Fibroblast of lung (primary cell): ENCODE data around the gene MIOS.

Source experiments
- EZH2 ChIP-seq: IDR thresholded peaks from 2 replicates; pipeline ENCODE4 v1.5.1; 2012; ENCODE audit warnings: low read length, control low read depth, mild to moderate bottlenecking; ENCODE audit errors: missing control alignments
- TF ChIP-seq, protein P1 (sequence below), 2 donors: IDR thresholded peaks in 1 of 2; conservative IDR thresholded peaks in 1 of 2; 1 replicate in 1 of 2; 2 replicates in 1 of 2; pipeline ENCODE4 v1.5.1; 2011 to 2012; ENCODE audit warnings: low read length in 2 of 2, control low read depth in 1 of 2, inconsistent platforms in 1 of 2, low read depth in 1 of 2, mild to moderate bottlenecking in 1 of 2

DNA sequence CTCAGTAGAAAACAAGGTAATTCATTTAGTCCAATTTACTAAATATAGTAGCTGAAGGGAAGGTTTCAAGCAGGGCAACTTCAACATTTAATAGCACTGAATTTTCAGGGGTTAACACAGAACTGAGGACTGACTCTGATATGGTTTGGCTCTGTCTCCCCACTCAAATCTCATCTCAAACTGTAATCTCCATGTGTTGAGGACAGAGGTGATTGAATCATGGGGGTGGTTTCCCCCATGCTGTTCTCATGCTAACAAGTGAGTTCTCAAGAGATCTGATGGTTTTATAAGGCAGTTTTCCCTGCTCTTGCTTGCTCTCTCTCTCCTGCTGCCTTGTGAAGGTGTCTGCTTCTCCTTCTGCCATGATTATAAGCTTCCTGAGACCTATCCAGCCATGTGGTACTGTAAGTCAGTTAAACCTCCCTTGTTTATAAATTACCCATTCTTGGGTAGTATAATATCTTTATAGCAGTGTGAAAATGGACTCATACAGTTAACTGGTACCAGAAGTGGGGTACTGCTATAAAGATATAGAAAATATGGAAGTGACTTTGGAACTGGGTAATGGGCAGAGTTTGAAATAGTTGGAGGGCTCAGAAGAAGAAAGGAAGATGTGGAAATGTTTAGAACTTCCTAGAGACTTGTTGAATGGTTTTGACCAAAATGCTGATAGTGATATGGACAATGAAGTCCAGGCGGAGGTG lies 64.1 kb downstream of the MIOS start:
- TF ChIP-seq, protein P1, sequence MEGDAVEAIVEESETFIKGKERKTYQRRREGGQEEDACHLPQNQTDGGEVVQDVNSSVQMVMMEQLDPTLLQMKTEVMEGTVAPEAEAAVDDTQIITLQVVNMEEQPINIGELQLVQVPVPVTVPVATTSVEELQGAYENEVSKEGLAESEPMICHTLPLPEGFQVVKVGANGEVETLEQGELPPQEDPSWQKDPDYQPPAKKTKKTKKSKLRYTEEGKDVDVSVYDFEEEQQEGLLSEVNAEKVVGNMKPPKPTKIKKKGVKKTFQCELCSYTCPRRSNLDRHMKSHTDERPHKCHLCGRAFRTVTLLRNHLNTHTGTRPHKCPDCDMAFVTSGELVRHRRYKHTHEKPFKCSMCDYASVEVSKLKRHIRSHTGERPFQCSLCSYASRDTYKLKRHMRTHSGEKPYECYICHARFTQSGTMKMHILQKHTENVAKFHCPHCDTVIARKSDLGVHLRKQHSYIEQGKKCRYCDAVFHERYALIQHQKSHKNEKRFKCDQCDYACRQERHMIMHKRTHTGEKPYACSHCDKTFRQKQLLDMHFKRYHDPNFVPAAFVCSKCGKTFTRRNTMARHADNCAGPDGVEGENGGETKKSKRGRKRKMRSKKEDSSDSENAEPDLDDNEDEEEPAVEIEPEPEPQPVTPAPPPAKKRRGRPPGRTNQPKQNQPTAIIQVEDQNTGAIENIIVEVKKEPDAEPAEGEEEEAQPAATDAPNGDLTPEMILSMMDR (conservative IDR thresholded peaks at IDR 0.05 in 1 of 2, IDR thresholded peaks at IDR 0.05 in 1 of 2; ENCODE audit: low read depth in 1 of 2, low read length in 2 of 2), result no peak
- TF ChIP-seq EZH2, result no peak
